Suprapubic skin (tissue), 4 donors: ENCODE data around the gene NCAM1. TPM values are rescaled to one million over a fixed set of nuclear protein-coding genes. Genes with fewer than 3 reads are reported as not detected.

ENCODE experiments used
- DNase-seq, 2 donors: peaks; one replicate each; pipeline ENCODE4 v3.0.0-alpha.2; 2019; ENCODE audit warnings: low spot score in 2 of 2
- H3K27ac ChIP-seq: fragments of 200-600 bp; sonication (generic); one replicate; pipeline ENCODE4 v1.5.1; 2019
- H3K27me3 ChIP-seq: fragments of 200-600 bp; sonication (generic); one replicate; pipeline ENCODE4 v1.5.1; 2019
- H3K36me3 ChIP-seq: fragments of 200-600 bp; sonication (generic); one replicate; pipeline ENCODE4 v1.5.1; 2019
- H3K4me1 ChIP-seq: fragments of 200-600 bp; sonication (generic); one replicate; pipeline ENCODE4 v1.5.1; 2019
- H3K4me3 ChIP-seq: fragments of 200-600 bp; sonication (generic); one replicate; pipeline ENCODE4 v1.5.1; 2019; ENCODE audit warnings: mild to moderate bottlenecking
- H3K9me3 ChIP-seq: fragments of 200-600 bp; sonication (generic); one replicate; pipeline ENCODE4 v1.5.1; 2019
- EP300 ChIP-seq: sonication (generic); formaldehyde crosslinking; IDR thresholded peaks from one replicate; pipeline ENCODE4 v1.6.1; 2017; ENCODE audit warnings: antibody characterized with exemption
- POLR2A ChIP-seq, 2 donors: fragments of 450-650 bp; IDR thresholded peaks; one replicate each; pipeline ENCODE4 v1.6.1; 2017; ENCODE audit warnings: antibody characterized with exemption in 2 of 2, mild to moderate bottlenecking in 2 of 2, moderate library complexity in 2 of 2
- POLR2AphosphoS5 ChIP-seq, 3 donors: sonication (generic); formaldehyde crosslinking; IDR thresholded peaks; one replicate each; pipeline ENCODE4 v1.6.1; 2017; ENCODE audit warnings: antibody characterized with exemption in 3 of 3
- WGBS: methylation state at CpG from one replicate; pipeline ENCODE4 v1.1.5; 2018; 5-methylcytosine and 5-hydroxymethylcytosine counted together
- total RNA-seq, 4 donors: library from RNA; depleted of rRNA; stranded (reverse); fragments of >200 nt; gene quantifications; one replicate each; pipeline ENCODE4 v1.1.0, GENCODE V29; 2016
- TF ChIP-seq, protein P1 (sequence below), 2 donors: fragments of 200-600 bp in 1 of 2; fragments of 450-650 bp in 1 of 2; sonication (generic) in 1 of 2; IDR thresholded peaks; one replicate each; pipeline ENCODE4 v1.5.1; 2016 to 2019; ENCODE audit warnings: antibody characterized with exemption in 2 of 2, mild to moderate bottlenecking in 1 of 2, moderate library complexity in 1 of 2

NCAM1 gene
- total RNA-seq, 4 donors from 2014 or later: 0.98 to 3.3 (median 1.9) TPM

DNA sequence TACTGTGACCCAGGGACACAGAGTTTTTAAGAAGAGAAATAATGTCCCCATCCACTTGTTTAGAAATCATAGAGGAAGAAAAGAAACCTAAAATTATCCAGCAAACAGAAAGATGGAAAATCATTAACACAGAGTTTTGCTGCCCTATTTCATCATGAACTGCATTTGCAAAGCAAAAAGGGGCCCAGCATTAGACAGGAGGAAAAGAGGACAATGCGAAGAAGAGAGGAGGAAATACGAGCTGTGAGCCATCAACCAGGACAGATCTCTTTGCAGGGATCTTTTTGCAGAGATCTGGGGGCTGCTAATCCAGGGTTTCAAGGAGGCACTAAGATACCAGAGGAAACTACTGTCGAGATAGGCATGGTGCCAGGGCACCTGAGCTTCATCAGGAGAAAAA is 14.4 kb upstream of the NCAM1 start:
- H3K4me1 ChIP-seq: no peaks in the 10 kb centered on the region
- DNase-seq: no peak
- WGBS: 79% methylated on average over 3 of the region's 3 CpGs
- H3K27me3 ChIP-seq: peaks cover 8% of the 10 kb centered on the region
- TF ChIP-seq POLR2AphosphoS5 (IDR thresholded peaks at IDR 0.05) (no peak), POLR2A (IDR thresholded peaks at IDR 0.05) (no peak), EP300 (no peak)
- TF ChIP-seq, protein P1, sequence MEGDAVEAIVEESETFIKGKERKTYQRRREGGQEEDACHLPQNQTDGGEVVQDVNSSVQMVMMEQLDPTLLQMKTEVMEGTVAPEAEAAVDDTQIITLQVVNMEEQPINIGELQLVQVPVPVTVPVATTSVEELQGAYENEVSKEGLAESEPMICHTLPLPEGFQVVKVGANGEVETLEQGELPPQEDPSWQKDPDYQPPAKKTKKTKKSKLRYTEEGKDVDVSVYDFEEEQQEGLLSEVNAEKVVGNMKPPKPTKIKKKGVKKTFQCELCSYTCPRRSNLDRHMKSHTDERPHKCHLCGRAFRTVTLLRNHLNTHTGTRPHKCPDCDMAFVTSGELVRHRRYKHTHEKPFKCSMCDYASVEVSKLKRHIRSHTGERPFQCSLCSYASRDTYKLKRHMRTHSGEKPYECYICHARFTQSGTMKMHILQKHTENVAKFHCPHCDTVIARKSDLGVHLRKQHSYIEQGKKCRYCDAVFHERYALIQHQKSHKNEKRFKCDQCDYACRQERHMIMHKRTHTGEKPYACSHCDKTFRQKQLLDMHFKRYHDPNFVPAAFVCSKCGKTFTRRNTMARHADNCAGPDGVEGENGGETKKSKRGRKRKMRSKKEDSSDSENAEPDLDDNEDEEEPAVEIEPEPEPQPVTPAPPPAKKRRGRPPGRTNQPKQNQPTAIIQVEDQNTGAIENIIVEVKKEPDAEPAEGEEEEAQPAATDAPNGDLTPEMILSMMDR (IDR thresholded peaks at IDR 0.05): no peak
- no peaks in the 10 kb centered on the region for H3K9me3 ChIP-seq
- no peaks in the 10 kb centered on the region for H3K36me3 ChIP-seq
- no peak overlapping the region for H3K4me3 ChIP-seq
- no peak overlapping the region for H3K27ac ChIP-seq

DNA sequence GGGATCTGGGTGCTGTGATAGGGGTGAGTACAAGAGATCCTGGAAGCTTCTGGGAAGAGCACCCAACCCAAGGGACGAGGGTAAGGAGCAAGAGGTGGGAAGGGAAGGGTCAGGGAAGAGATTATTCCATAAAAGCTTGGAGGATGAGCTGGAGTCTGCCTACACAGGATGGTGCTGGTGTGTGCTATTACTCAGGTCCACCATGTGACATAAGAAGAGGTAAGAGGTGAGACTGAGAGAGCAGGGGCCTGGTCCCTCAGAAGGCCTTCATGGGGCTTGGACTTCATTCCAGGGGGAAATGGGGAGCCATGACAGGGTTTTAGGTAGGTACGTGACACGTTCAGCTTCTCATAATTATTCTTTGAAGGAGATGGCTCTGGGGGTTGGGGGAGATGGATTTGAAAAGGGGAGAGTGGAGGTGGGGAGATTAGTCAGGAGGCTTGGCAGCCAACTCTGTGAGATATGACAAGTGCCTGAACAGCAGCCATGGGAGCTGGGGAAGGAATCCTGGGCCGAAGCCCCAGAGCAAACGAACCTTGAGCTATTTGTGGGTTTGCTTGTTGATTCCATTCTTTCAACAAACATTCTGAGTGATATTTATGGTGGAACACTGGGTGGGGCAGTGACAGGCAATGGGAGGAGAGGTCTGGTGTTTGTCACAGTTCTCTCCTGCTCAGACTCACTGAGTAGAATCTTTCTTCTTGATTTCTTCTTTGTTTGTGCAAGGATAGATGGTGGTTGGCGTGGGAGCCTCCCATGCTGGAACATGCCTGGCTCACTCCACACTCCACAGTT is 11.2 kb upstream of the NCAM1 start:
- Histone ChIP-seq H3K4me1 (no peaks in the 10 kb centered on the region), H3K4me3 (no peak overlapping the region), H3K27ac (no peak overlapping the region), H3K36me3 (no peaks in the 10 kb centered on the region), H3K9me3 (no peaks in the 10 kb centered on the region), H3K27me3 (peaks cover 13% of the 10 kb centered on the region)
- 70% methylated on average over 6 of the region's 6 CpGs for WGBS
- DNase-seq: no peak
- TF ChIP-seq, protein P1 (IDR thresholded peaks at IDR 0.05): no peak
- TF ChIP-seq POLR2AphosphoS5 (IDR thresholded peaks at IDR 0.05) (no peak), POLR2A (IDR thresholded peaks at IDR 0.05) (no peak), EP300 (no peak)

DNA sequence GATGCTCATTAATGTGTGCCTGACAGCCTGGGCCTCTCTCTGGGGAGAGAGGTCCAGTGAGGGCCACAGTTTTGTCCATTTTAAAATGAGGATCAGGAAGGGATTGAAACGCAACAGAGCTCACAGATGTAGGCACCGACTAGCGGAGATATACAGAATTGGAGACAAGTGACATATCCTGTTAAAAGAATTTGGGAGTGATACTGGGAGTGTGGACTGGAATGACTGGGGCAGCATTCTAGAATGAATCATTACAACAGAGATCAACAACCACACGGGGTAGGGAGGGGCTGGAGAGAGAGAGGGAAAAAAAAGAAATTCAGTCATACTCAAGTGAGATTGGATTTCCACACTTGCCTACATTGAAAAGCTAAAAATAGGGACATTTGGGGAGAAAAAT is 2.5 kb upstream of the NCAM1 start:
- TF ChIP-seq, protein P1 (IDR thresholded peaks at IDR 0.05): no peak
- no peak for TF ChIP-seq EP300
- no peak for TF ChIP-seq POLR2AphosphoS5 (IDR thresholded peaks at IDR 0.05)
- no peak for TF ChIP-seq POLR2A (IDR thresholded peaks at IDR 0.05)
- Histone ChIP-seq H3K27me3 (peaks cover 68% of the 10 kb centered on the region), H3K4me3 (no peak overlapping the region), H3K36me3 (no peaks in the 10 kb centered on the region), H3K27ac (no peak overlapping the region), H3K4me1 (peaks cover 29% of the 10 kb centered on the region), H3K9me3 (no peaks in the 10 kb centered on the region)
- no peak for DNase-seq
- 38% methylated on average over 4 of the region's 4 CpGs for WGBS

DNA sequence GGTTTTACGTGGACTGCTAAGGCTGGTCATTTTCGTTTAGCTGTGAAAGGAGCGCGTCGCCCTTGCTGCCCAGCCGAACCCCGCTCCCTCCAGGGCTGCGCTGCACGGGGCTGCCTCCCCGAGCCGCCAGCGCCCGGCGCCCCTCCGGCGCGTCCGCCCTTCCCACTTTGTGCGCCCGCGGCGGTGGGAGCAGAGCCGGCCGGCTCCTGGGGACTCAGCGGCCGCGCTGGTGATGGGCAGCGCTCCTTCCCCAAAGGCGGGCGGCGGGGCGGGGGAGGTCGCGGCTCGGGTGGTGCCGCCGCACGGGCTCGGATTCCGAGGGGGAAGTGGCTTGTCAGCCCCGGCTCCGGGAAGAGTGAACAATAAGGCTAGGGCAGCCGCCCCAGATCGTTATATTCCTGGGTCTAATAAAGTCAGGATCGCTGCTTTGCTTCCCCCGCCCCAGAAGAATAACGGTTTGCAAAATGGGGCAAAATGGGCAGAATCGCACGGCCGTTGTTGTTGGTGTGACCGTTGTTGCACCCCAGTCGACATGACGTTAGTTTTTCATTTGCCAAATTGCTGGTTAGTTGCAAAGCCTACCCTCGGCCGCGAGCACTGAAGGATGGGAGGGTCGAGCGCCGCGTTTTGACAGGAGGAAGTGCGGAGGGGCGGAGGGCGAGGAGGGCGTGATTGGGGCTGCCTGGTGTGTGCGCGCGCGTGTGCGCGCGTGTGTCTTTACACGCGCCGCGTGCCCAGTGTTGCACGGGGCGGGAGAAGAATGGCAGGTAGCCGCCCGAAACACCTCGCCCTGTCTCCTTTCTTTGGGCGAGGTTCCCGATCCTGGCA is 745 bp downstream of the NCAM1 start:
- H3K4me3 ChIP-seq: peak overlapping the region; percentile 55
- H3K9me3 ChIP-seq: no peaks in the 10 kb centered on the region
- peaks cover 29% of the 10 kb centered on the region for H3K4me1 ChIP-seq
- DNase-seq: peak in 1 of 2 donors; percentile 77
- no peak for TF ChIP-seq POLR2A (IDR thresholded peaks at IDR 0.05)
- TF ChIP-seq EP300: no peak
- TF ChIP-seq, protein P1 (IDR thresholded peaks at IDR 0.05): no peak
- TF ChIP-seq POLR2AphosphoS5 (IDR thresholded peaks at IDR 0.05): no peak
- no peak overlapping the region for H3K27ac ChIP-seq
- no peaks in the 10 kb centered on the region for H3K36me3 ChIP-seq
- 0% methylated on average over 25 of the region's 82 CpGs for WGBS
- H3K27me3 ChIP-seq: peaks cover 84% of the 10 kb centered on the region
